ENCODE data around the gene ARL15. TPM values are rescaled to one million over a fixed set of nuclear protein-coding genes. Genes with fewer than 3 reads are reported as not detected.

Gene ARL15
- total RNA-seq, 4 donors from 2014 or later, result 8.5 to 19.1 (median 12.0) TPM

DNA sequence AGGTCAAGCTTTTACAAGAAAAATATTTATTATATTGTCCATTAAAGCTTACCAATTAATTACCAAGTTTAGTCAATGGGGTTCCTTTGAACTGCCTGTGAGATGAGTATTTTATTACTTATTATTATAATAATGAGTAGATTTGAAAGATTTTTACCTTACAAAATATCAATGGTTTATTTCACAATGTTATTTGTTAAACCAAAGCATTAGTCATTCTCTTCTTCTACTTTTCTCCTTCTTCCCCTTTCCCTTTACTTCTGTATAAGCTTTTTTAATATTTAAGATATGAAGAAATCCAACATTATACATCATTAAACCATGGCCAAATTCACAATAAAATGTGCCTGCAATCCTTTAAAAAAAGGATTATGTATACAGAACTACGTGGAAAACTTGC is 369.5 kb downstream of the ARL15 start:
- Histone ChIP-seq H3K36me3 (peaks cover 0 to 11% (median 0%) of the 10 kb centered on the region in 3 donors), H3K4me1 (no peaks in the 10 kb centered on the region), H3K4me3 (no peak overlapping the region), H3K27me3 (no peaks in the 10 kb centered on the region), H3K27ac (no peak overlapping the region), H3K9me3 (no peaks in the 10 kb centered on the region)
- no peak for DNase-seq
- TF ChIP-seq POLR2A (IDR thresholded peaks at IDR 0.05), result no peak
- TF ChIP-seq, protein P1, sequence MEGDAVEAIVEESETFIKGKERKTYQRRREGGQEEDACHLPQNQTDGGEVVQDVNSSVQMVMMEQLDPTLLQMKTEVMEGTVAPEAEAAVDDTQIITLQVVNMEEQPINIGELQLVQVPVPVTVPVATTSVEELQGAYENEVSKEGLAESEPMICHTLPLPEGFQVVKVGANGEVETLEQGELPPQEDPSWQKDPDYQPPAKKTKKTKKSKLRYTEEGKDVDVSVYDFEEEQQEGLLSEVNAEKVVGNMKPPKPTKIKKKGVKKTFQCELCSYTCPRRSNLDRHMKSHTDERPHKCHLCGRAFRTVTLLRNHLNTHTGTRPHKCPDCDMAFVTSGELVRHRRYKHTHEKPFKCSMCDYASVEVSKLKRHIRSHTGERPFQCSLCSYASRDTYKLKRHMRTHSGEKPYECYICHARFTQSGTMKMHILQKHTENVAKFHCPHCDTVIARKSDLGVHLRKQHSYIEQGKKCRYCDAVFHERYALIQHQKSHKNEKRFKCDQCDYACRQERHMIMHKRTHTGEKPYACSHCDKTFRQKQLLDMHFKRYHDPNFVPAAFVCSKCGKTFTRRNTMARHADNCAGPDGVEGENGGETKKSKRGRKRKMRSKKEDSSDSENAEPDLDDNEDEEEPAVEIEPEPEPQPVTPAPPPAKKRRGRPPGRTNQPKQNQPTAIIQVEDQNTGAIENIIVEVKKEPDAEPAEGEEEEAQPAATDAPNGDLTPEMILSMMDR (IDR thresholded peaks at IDR 0.05), result no peak
- WGBS, 2 donors, result 61 to 67% methylated on average over 1 of the region's 1 CpG
- intact Hi-C loops (cut with DNase I), result no loop called here

DNA sequence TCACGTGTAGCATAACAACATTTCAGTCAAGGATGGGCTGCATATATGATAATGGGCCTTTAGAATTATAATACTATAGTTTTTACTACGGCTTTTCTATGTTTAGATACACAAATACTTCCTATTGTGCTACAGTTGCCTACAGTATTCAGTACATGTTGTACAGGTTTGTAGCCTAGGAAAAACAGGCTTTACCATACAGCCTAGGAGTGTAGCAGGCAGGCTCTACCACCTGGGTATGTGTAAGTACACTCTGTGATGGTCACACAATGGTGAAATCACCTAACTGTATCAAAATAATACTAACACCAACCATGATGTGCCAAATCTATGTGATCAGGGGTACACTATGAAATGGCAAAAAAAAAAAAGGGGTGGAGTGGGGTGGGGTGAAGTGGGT is 372.9 kb downstream of the ARL15 start:
- Histone ChIP-seq H3K9me3 (no peaks in the 10 kb centered on the region), H3K27me3 (no peaks in the 10 kb centered on the region), H3K4me3 (no peak overlapping the region), H3K4me1 (no peaks in the 10 kb centered on the region), H3K36me3 (peaks cover 0 to 11% (median 0%) of the 10 kb centered on the region in 3 donors), H3K27ac (no peak overlapping the region)
- DNase-seq, result no peak
- intact Hi-C loops (cut with DNase I), result no loop called here
- TF ChIP-seq, protein P1 (IDR thresholded peaks at IDR 0.05), result no peak
- no peak for TF ChIP-seq POLR2A (IDR thresholded peaks at IDR 0.05)
- 65 to 83% methylated on average over 2 of the region's 2 CpGs for WGBS, 2 donors

DNA sequence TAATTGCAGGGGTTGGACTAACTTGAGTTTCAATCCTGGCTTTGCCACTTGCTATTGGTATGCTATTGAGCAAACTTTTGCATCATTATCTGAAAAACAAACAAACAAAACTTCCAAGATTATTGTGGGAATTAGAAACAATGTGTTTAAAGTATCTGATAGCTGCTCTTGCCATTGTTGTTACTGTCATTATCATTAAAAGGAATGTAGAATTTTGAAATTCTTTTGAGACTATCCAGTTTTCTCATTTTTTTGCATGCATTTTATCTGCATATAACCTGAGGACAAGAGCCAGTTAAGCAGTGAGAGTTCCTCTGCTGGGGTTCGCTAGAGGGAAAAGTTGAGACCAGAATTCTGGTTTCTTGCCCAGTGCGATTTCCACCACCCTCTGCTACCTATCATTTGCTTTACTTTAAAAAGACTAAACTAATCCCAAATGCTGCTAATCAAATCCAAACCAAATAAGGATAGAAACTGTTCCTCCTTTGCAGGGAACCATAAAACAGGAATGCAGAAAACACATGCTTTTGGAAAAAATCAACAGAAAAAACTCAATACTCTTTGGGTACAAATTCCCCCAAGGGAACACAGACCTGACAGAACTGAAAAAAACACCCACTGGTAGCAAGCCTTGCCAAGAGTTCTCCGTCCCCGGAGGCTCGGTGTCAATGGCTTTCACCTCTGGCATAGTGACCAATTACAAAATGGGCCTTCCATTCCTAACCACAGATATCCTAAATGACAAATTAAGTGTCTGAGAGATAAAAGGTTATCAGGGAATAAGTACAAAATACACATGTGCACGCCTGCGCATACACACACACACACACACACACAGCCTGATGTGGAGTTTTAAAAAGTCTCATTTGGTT is 373.7 kb downstream of the ARL15 start:
- 77 to 79% methylated on average over 7 of the region's 7 CpGs for WGBS, 2 donors
- TF ChIP-seq, protein P1 (IDR thresholded peaks at IDR 0.05), result no peak
- no peak for TF ChIP-seq POLR2A (IDR thresholded peaks at IDR 0.05)
- Histone ChIP-seq H3K27me3 (no peaks in the 10 kb centered on the region), H3K9me3 (no peaks in the 10 kb centered on the region), H3K4me3 (no peak overlapping the region), H3K36me3 (peaks cover 0 to 11% (median 0%) of the 10 kb centered on the region in 3 donors), H3K4me1 (no peaks in the 10 kb centered on the region), H3K27ac (no peak overlapping the region)
- intact Hi-C loops (cut with DNase I), result no loop called here
- DNase-seq, result no peak

DNA sequence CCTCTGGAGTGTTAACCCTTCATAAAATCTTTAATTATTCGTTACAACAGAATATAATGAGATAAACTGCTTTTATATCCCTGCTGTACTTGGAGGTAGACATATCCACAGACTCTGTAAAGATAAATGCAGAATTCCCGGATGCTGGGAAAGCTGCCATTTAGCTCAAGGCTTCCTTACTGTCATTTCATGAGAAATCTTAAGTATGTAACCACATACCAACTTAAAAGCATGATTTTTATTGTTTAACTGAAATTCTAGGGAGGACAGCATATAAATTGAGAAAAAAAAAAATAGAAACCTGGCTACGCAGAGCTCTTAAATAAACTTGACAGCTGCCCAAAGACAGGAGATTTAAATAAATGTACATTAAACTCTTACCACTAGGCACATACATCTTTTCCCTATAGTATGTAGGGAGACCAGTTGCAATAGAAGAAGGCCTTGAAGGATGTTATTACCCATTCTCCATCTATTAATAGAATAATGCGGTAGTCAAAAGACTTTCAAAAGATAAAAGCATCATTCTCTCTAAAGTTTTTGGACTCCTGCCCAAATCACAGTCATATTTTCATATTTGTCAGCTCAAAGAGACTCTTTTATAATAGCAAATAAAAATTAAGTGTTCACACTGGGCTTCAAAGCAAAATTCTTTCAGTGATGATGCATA is 376.1 kb downstream of the ARL15 start:
- TF ChIP-seq POLR2A (IDR thresholded peaks at IDR 0.05), result no peak
- TF ChIP-seq, protein P1 (IDR thresholded peaks at IDR 0.05), result no peak
- no peaks in the 10 kb centered on the region for H3K27me3 ChIP-seq
- 43 to 50% methylated on average over 4 of the region's 4 CpGs for WGBS, 2 donors

DNA sequence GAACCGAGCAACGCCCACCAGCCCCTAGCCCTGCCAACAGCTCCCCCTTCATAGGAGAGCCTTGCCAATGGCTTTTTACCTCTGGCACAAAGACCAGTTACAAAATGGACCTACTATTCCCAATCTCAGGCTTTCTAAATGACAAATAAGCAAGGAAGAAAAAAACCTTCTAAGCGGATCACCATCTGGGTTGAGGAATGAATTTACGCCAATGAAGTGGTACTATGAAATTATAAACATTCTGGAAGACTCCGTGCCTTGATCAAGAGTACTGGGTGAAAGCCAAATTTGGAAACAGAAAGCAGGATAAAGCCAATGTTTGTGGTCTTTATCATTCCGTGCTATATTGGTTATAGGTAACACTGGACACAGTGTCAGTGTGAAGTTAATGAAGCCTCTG is 378.0 kb downstream of the ARL15 start:
- Histone ChIP-seq H3K27me3 (no peaks in the 10 kb centered on the region), H3K4me1 (no peaks in the 10 kb centered on the region), H3K4me3 (no peak overlapping the region), H3K36me3 (no peaks in the 10 kb centered on the region), H3K9me3 (no peaks in the 10 kb centered on the region), H3K27ac (no peak overlapping the region)
- WGBS, 2 donors, result 83 to 95% methylated on average over 6 of the region's 6 CpGs
- intact Hi-C loops (cut with DNase I), result no loop called here
- no peak for DNase-seq
- TF ChIP-seq, protein P1 (IDR thresholded peaks at IDR 0.05), result no peak
- TF ChIP-seq POLR2A (IDR thresholded peaks at IDR 0.05), result no peak

More for the DNA sequence above, 376.1 kb downstream of the ARL15 start:
- no peak for DNase-seq
- no peaks in the 10 kb centered on the region for H3K4me1 ChIP-seq
- H3K4me3 ChIP-seq, result no peak overlapping the region
- H3K9me3 ChIP-seq, result no peaks in the 10 kb centered on the region
- peaks cover 0 to 9% (median 0%) of the 10 kb centered on the region in 3 donors for H3K36me3 ChIP-seq
- no peak overlapping the region for H3K27ac ChIP-seq
- intact Hi-C loops (cut with DNase I), result no loop called here

Data from esophagus squamous epithelium (tissue), 5 donors.